ENCODE data around the gene S1PR2.

The S1PR2 gene

DNA sequence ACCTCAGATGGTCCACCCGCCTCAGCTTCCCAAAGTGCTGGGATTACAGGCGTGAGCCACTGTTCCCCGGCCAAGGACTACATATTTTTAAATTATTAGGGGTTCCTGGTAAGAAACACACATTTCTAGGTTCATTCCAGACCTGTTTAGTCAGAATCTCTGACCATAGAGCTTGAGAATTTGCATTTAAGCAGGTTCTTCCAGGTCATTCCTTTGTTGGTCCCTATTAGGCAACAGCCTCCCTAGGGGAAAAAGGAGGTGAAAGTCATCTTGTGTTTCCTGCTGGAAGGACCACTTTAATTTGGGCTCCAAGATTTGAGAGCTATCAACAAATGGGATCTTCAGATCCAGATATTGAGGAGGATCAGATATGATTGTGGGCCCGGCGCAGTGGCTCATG lies 16.3 kb downstream of the S1PR2 start:
- in situ Hi-C loops (cut with MboI; ENCODE audit: low sequenced_read_pairs, unreplicated experiment) = no loop called here
- DNase-seq (ENCODE audit: low spot score) = no peak
- TF ChIP-seq CTCF (IDR thresholded peaks at IDR 0.05; ENCODE audit: borderline replicate concordance, control extremely low read depth, extremely low read depth, insufficient read depth, missing control alignments) = no peak

DNA sequence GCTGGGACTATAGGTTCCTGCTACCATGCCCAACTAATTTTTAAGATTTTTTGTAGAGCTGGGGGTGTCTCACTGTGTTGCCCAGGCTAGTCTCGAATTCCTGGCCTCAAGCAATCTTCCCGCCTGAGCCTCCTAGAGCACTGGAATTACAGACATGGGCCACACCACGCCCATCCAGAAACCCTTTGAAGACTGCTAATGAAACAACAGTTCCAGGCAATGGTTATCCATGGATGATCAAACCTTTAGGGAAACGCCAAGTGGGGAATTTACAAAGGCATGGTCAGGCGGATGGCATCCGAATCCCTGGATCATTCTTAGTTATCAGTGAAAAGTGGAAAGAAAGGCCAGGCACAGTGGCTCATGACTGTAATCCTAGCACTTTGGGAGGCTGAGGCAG lies 19.4 kb downstream of the S1PR2 start:
- in situ Hi-C loops (cut with MboI; ENCODE audit: low sequenced_read_pairs, unreplicated experiment) = no loop called here
- no peak for DNase-seq (ENCODE audit: low spot score)
- no peak for TF ChIP-seq CTCF (IDR thresholded peaks at IDR 0.05; ENCODE audit: borderline replicate concordance, control extremely low read depth, extremely low read depth, insufficient read depth, missing control alignments)

DNA sequence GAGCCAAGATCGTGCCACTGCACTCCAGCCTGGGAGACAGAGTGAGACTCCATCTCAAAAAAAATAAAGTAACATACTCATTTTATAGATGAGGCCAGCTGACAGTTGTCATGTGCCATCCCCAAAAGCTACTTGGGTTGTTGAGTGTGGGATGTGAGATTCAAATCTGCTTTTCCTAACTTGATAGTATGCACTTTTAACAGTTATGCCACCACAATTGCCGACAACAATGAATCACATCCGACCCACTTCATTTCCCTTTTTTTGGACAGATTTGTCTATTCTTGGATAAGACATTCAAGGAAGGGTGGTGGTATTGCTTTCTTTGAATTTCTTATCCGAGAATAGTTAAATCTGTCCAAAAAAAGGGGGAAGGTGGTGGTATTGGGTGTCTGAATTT lies 20.1 kb downstream of the S1PR2 start:
- in situ Hi-C loops (cut with MboI; ENCODE audit: low sequenced_read_pairs, unreplicated experiment) = no loop called here
- DNase-seq (ENCODE audit: low spot score) = no peak
- no peak for TF ChIP-seq CTCF (IDR thresholded peaks at IDR 0.05; ENCODE audit: borderline replicate concordance, control extremely low read depth, extremely low read depth, insufficient read depth, missing control alignments)

GRCh38 chr19:10209315-10209714 lies 21.8 kb downstream of the S1PR2 start:
- TF ChIP-seq CTCF (IDR thresholded peaks at IDR 0.05; ENCODE audit: borderline replicate concordance, control extremely low read depth, extremely low read depth, insufficient read depth, missing control alignments) = no peak
- in situ Hi-C loops (cut with MboI; ENCODE audit: low sequenced_read_pairs, unreplicated experiment) = no loop called here
- DNase-seq (ENCODE audit: low spot score) = no peak

DNA sequence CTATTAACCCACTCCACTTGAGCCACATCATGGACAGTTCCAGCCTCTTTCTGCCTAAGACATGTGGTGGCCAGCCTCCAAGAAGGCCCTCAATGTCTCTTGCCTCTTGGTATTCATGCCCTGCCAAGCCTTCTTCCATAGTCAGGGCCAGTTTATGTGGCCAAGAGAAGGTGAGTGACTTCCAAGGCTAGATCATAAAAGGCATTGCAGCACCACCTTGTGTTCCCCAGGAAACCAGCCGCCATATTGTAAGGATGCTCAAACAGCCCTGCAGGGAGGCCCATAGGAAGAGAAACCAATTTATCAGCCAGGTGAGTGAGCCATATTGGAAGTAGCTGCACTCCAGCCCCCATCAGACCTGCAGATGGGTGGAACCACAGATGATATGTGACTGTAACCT lies 24.1 kb downstream of the S1PR2 start:
- DNase-seq (ENCODE audit: low spot score) = no peak
- TF ChIP-seq CTCF (IDR thresholded peaks at IDR 0.05; ENCODE audit: borderline replicate concordance, control extremely low read depth, extremely low read depth, insufficient read depth, missing control alignments) = no peak
- in situ Hi-C loops (cut with MboI; ENCODE audit: low sequenced_read_pairs, unreplicated experiment) = no loop called here

DNA sequence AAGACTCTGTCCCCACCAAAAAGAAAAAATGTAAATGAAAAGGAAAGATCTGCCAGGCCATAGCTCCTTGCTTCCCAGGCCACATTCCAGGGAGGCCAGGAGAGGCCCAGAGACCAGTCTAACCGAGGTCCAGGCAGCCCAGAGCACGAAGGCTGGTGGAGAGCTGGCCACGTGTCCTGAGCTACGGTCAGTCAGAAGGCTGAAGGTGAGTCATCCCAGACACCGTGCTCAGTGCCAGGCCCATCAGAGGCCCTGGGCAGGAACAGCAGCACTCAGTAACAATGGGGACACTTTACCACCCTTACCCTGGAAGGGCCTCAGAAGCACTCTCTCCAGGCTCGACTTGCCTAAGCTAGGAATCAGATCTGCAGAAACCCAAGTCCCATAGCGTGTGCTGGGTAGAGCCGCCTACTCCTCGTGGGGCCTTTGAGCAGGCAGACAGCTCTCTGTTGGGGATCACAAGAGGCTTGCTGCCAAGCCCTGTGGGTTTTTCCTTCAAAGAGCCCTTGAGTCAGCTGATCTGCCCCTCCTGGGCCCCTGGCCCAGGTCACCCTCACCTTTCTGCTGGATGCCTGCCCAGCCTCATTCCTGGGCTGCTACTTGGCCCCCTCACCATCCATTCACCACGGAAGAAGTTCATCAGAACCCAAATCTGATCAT lies 24.8 kb downstream of the S1PR2 start:
- TF ChIP-seq CTCF (IDR thresholded peaks at IDR 0.05; ENCODE audit: borderline replicate concordance, control extremely low read depth, extremely low read depth, insufficient read depth, missing control alignments) = no peak

More for the DNA sequence above, 24.8 kb downstream of the S1PR2 start:
- in situ Hi-C loops (cut with MboI; ENCODE audit: low sequenced_read_pairs, unreplicated experiment) = no loop called here
- DNase-seq (ENCODE audit: low spot score) = no peak

Measured in GM13976 (cell line).